Measurements from ENCODE around the gene DNAH3.

DNA sequence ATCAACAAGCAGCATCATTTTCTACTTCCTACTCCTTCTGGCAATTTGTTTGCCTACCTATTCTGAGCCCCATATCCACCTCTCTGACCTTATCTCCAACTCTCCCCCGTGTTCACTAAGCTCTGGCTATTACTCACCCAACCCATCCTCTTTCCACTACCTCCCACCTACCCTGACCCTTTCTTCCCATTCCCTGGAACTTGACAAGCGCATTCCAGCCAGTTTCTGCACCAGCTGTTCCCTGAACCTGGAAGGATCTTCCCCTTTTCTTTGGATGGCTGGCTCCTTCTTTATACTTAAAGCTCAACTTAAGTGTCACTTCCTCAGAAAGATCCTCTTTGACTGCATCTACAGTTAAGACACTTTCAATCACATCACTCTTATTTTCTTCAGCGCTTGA is 252.7 kb downstream of the DNAH3 start:
- TF ChIP-seq, protein P1, sequence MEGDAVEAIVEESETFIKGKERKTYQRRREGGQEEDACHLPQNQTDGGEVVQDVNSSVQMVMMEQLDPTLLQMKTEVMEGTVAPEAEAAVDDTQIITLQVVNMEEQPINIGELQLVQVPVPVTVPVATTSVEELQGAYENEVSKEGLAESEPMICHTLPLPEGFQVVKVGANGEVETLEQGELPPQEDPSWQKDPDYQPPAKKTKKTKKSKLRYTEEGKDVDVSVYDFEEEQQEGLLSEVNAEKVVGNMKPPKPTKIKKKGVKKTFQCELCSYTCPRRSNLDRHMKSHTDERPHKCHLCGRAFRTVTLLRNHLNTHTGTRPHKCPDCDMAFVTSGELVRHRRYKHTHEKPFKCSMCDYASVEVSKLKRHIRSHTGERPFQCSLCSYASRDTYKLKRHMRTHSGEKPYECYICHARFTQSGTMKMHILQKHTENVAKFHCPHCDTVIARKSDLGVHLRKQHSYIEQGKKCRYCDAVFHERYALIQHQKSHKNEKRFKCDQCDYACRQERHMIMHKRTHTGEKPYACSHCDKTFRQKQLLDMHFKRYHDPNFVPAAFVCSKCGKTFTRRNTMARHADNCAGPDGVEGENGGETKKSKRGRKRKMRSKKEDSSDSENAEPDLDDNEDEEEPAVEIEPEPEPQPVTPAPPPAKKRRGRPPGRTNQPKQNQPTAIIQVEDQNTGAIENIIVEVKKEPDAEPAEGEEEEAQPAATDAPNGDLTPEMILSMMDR (conservative IDR thresholded peaks at IDR 0.05; ENCODE audit: low read depth in 2 of 2) = no peak
- TF ChIP-seq, protein P2, sequence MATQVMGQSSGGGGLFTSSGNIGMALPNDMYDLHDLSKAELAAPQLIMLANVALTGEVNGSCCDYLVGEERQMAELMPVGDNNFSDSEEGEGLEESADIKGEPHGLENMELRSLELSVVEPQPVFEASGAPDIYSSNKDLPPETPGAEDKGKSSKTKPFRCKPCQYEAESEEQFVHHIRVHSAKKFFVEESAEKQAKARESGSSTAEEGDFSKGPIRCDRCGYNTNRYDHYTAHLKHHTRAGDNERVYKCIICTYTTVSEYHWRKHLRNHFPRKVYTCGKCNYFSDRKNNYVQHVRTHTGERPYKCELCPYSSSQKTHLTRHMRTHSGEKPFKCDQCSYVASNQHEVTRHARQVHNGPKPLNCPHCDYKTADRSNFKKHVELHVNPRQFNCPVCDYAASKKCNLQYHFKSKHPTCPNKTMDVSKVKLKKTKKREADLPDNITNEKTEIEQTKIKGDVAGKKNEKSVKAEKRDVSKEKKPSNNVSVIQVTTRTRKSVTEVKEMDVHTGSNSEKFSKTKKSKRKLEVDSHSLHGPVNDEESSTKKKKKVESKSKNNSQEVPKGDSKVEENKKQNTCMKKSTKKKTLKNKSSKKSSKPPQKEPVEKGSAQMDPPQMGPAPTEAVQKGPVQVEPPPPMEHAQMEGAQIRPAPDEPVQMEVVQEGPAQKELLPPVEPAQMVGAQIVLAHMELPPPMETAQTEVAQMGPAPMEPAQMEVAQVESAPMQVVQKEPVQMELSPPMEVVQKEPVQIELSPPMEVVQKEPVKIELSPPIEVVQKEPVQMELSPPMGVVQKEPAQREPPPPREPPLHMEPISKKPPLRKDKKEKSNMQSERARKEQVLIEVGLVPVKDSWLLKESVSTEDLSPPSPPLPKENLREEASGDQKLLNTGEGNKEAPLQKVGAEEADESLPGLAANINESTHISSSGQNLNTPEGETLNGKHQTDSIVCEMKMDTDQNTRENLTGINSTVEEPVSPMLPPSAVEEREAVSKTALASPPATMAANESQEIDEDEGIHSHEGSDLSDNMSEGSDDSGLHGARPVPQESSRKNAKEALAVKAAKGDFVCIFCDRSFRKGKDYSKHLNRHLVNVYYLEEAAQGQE (IDR thresholded peaks at IDR 0.05; ENCODE audit: unreplicated experiment) = no peak
- TF ChIP-seq JUNB (IDR thresholded peaks at IDR 0.05; ENCODE audit: unreplicated experiment) (no peak), CREB1 (CRISPR knock-in tag; IDR thresholded peaks at IDR 0.05; ENCODE audit: low read depth) (no peak), ZNF114 (CRISPR knock-in tag; IDR thresholded peaks at IDR 0.05) (no peak), POLR2AphosphoS5 (IDR thresholded peaks at IDR 0.05; ENCODE audit: low read depth) (no peak), EZH2 (IDR thresholded peaks at IDR 0.05; ENCODE audit: low read depth, unreplicated experiment) (no peak)

Data from GM23338 (cell line).